Esophagus muscularis mucosa (tissue), 4 donors: ENCODE results near the gene CYP2S1. TPM values are rescaled to one million over a fixed set of nuclear protein-coding genes. Genes with fewer than 3 reads are reported as not detected.

Experiments used
- DNase-seq: peaks from one replicate; pipeline ENCODE4 v3.0.0-alpha.2; 2017; ENCODE audit errors: extremely low spot score
- H3K27ac ChIP-seq, 4 donors: fragments of 200-600 bp; sonication (generic); replicated peaks in 1 of 4; 1 replicate in 3 of 4; 2 replicates in 1 of 4; pipeline ENCODE4 v1.5.1; 2016 to 2019; ENCODE audit warnings: mild to moderate bottlenecking in 1 of 4
- H3K27me3 ChIP-seq, 4 donors: fragments of 200-600 bp; sonication (generic); one replicate each; pipeline versions ENCODE4 v1.5.1 to v1.6.0; 2016 to 2019
- H3K36me3 ChIP-seq, 4 donors: fragments of 200-600 bp; sonication (generic); one replicate each; pipeline ENCODE4 v1.5.1; 2016 to 2019
- H3K4me1 ChIP-seq, 4 donors: fragments of 200-600 bp; sonication (generic); one replicate each; pipeline ENCODE4 v1.5.1; 2016 to 2019
- H3K4me3 ChIP-seq, 4 donors: fragments of 200-600 bp; sonication (generic); 1 replicate in 2 of 4; 2 replicates in 2 of 4; pipeline ENCODE4 v1.5.1; 2016 to 2019; ENCODE audit warnings: mild to moderate bottlenecking in 4 of 4, moderate library complexity in 1 of 4
- H3K9me3 ChIP-seq, 4 donors: fragments of 200-600 bp; sonication (generic); 1 replicate in 3 of 4; 2 replicates in 1 of 4; pipeline ENCODE4 v1.5.1; 2016 to 2019
- CTCF ChIP-seq, 3 experiments: fragments of 200-600 bp in 2 of 3; fragments of 450-650 bp in 1 of 3; sonication (generic) in 2 of 3; IDR thresholded peaks; one replicate each; pipeline ENCODE4 v1.5.1; 2017 to 2019; ENCODE audit warnings: antibody characterized with exemption in 3 of 3, mild to moderate bottlenecking in 2 of 3, moderate library complexity in 1 of 3
- EP300 ChIP-seq: sonication (generic); formaldehyde crosslinking; IDR thresholded peaks from one replicate; pipeline ENCODE4 v1.6.1; 2017; ENCODE audit warnings: antibody characterized with exemption
- POLR2A ChIP-seq: fragments of 450-650 bp; IDR thresholded peaks from one replicate; pipeline ENCODE4 v1.6.1; 2017; ENCODE audit warnings: antibody characterized with exemption, moderate library complexity, mild to moderate bottlenecking, low read depth
- POLR2AphosphoS5 ChIP-seq, 2 donors: sonication (generic); formaldehyde crosslinking; IDR thresholded peaks; one replicate each; pipeline ENCODE4 v1.6.1; 2017; ENCODE audit warnings: antibody characterized with exemption in 2 of 2
- WGBS: methylation state at CpG from one replicate; pipeline ENCODE4 v1.1.5; 2018; 5-methylcytosine and 5-hydroxymethylcytosine counted together
- intact Hi-C: fragments of 100-400 bp; cut with DNase I; formaldehyde crosslinking; loops from one replicate; pipeline ENCODE4 v1.15.1; 2023
- total RNA-seq, 4 donors: library from RNA; depleted of rRNA; stranded (reverse); fragments of >200 nt; gene quantifications; one replicate each; pipeline versions ENCODE4 v1.1.0 to v1.2.1, GENCODE V29; 2016

Gene CYP2S1
- total RNA-seq, 4 donors from 2014 or later, result 1.7 to 3.0 (median 2.3) TPM

GRCh38 chr19:41238244-41238643 is 45.2 kb downstream of the CYP2S1 start:
- no peak overlapping the region for H3K4me3 ChIP-seq
- H3K36me3 ChIP-seq, result peaks cover 54 to 100% (median 76%) of the 10 kb centered on the region in 4 donors
- H3K27ac ChIP-seq, result no peak overlapping the region
- intact Hi-C loops, result no loop called here
- WGBS, result 82% methylated on average over 7 of the region's 10 CpGs
- DNase-seq, result no peak
- TF ChIP-seq EP300 (no peak), POLR2A (no peak), CTCF (IDR thresholded peaks at IDR 0.05) (no peak), POLR2AphosphoS5 (IDR thresholded peaks at IDR 0.05) (no peak)
- no peaks in the 10 kb centered on the region for H3K27me3 ChIP-seq
- H3K4me1 ChIP-seq, result no peaks in the 10 kb centered on the region
- no peaks in the 10 kb centered on the region for H3K9me3 ChIP-seq

- 82% methylated on average over 9 of the region's 9 CpGs for WGBS
- Histone ChIP-seq H3K27ac (no peak overlapping the region), H3K27me3 (no peaks in the 10 kb centered on the region), H3K4me1 (no peaks in the 10 kb centered on the region), H3K9me3 (no peaks in the 10 kb centered on the region), H3K36me3 (peaks cover 59 to 100% (median 80%) of the 10 kb centered on the region in 4 donors), H3K4me3 (no peak overlapping the region)
- DNase-seq, result no peak
- TF ChIP-seq EP300 (no peak), CTCF (IDR thresholded peaks at IDR 0.05) (no peak), POLR2A (no peak), POLR2AphosphoS5 (IDR thresholded peaks at IDR 0.05) (no peak)
- intact Hi-C loops, result no loop called here
These were observed 46.3 kb downstream of the CYP2S1 start for GRCh38 chr19:41239363-41239762.

GRCh38 chr19:41239961-41240574 is 47.0 kb downstream of the CYP2S1 start:
- Histone ChIP-seq H3K27ac (no peak overlapping the region), H3K9me3 (no peaks in the 10 kb centered on the region), H3K36me3 (peaks cover 66 to 100% (median 81%) of the 10 kb centered on the region in 4 donors), H3K4me3 (no peak overlapping the region), H3K27me3 (no peaks in the 10 kb centered on the region), H3K4me1 (no peaks in the 10 kb centered on the region)
- WGBS, result 70% methylated on average over 2 of the region's 2 CpGs
- intact Hi-C loops, result no loop called here
- DNase-seq, result no peak
- TF ChIP-seq POLR2A, result no peak
- no peak for TF ChIP-seq POLR2AphosphoS5 (IDR thresholded peaks at IDR 0.05)
- TF ChIP-seq CTCF (IDR thresholded peaks at IDR 0.05), result no peak
- no peak for TF ChIP-seq EP300

- no peak overlapping the region for H3K4me3 ChIP-seq
- no peak for DNase-seq
- no peaks in the 10 kb centered on the region for H3K27me3 ChIP-seq
- intact Hi-C loops, result no loop called here
- H3K4me1 ChIP-seq, result no peaks in the 10 kb centered on the region
- no peaks in the 10 kb centered on the region for H3K9me3 ChIP-seq
- TF ChIP-seq EP300 (no peak), POLR2AphosphoS5 (IDR thresholded peaks at IDR 0.05) (no peak), CTCF (IDR thresholded peaks at IDR 0.05) (no peak), POLR2A (no peak)
- H3K27ac ChIP-seq, result no peak overlapping the region
- H3K36me3 ChIP-seq, result peaks cover 78 to 99% (median 90%) of the 10 kb centered on the region in 4 donors
- WGBS, result 78% methylated on average over 5 of the region's 5 CpGs
These were observed 48.8 kb downstream of the CYP2S1 start for GRCh38 chr19:41241859-41242258.

- Histone ChIP-seq H3K4me3 (no peak overlapping the region), H3K4me1 (no peaks in the 10 kb centered on the region), H3K36me3 (peaks cover 77 to 99% (median 85%) of the 10 kb centered on the region in 4 donors), H3K27me3 (no peaks in the 10 kb centered on the region), H3K9me3 (no peaks in the 10 kb centered on the region), H3K27ac (no peak overlapping the region)
- no peak for DNase-seq
- TF ChIP-seq POLR2AphosphoS5 (IDR thresholded peaks at IDR 0.05) (no peak), CTCF (IDR thresholded peaks at IDR 0.05) (no peak), POLR2A (no peak), EP300 (no peak)
- intact Hi-C loops, result no loop called here
- WGBS, result 86% methylated on average over 4 of the region's 4 CpGs
These were observed 51.1 kb downstream of the CYP2S1 start for GRCh38 chr19:41244117-41244516.
